Hepatocyte (in vitro differentiated cells): ENCODE results near the gene SCT. TPM values are rescaled to one million over a fixed set of nuclear protein-coding genes. Genes with fewer than 3 reads are reported as not detected.

Source experiments
- DNase-seq: peaks from one replicate; pipeline ENCODE4 v3.0.0-alpha.2; 2016; ENCODE audit warnings: low spot score
- H2AFZ ChIP-seq: fragments of 200-600 bp; sonication (generic); 2 replicates; pipeline ENCODE4 v1.6.0; 2016; ENCODE audit warnings: antibody characterized with exemption, mild to moderate bottlenecking
- H3K27ac ChIP-seq: fragments of 200-600 bp; sonication (generic); 2 replicates; pipeline ENCODE4 v1.5.1; 2016; ENCODE audit warnings: mild to moderate bottlenecking
- H3K27me3 ChIP-seq: fragments of 200-600 bp; sonication (generic); 2 replicates; pipeline ENCODE4 v1.6.1; 2016
- H3K36me3 ChIP-seq: fragments of 200-600 bp; sonication (generic); replicated peaks from 2 replicates; pipeline ENCODE4 v1.5.1; 2016; ENCODE audit warnings: low read depth; ENCODE audit not compliant: insufficient read depth
- H3K4me1 ChIP-seq: fragments of 200-600 bp; sonication (generic); 2 replicates; pipeline ENCODE4 v1.5.1; 2016; ENCODE audit warnings: mild to moderate bottlenecking, moderate library complexity; ENCODE audit not compliant: insufficient read depth
- H3K4me2 ChIP-seq: fragments of 200-600 bp; sonication (generic); 2 replicates; pipeline ENCODE4 v1.6.0; 2016
- H3K4me3 ChIP-seq: fragments of 200-600 bp; sonication (generic); 2 replicates; pipeline ENCODE4 v1.5.1; 2016; ENCODE audit warnings: mild to moderate bottlenecking
- H3K79me2 ChIP-seq: fragments of 200-600 bp; sonication (generic); 2 replicates; pipeline ENCODE4 v1.6.0; 2017; ENCODE audit warnings: mild to moderate bottlenecking
- H3K9me2 ChIP-seq: fragments of 200-600 bp; sonication (generic); replicated peaks from 2 replicates; pipeline ENCODE4 v1.6.0; 2017; ENCODE audit warnings: mild to moderate bottlenecking; ENCODE audit not compliant: insufficient read depth
- H3K9me3 ChIP-seq: fragments of 200-600 bp; sonication (generic); 2 replicates; pipeline ENCODE4 v1.5.1; 2016; ENCODE audit warnings: low read depth, mild to moderate bottlenecking
- H4K20me1 ChIP-seq: fragments of 200-600 bp; sonication (generic); 2 replicates; pipeline ENCODE4 v1.6.0; 2016; ENCODE audit warnings: mild to moderate bottlenecking; ENCODE audit not compliant: insufficient read depth, poor library complexity, severe bottlenecking
- EZH2 ChIP-seq: fragments of 200-600 bp; sonication (generic); IDR thresholded peaks from 2 replicates; pipeline ENCODE4 v1.6.1; 2016; ENCODE audit warnings: antibody characterized with exemption, mild to moderate bottlenecking, borderline replicate concordance
- EZH2phosphoT487 ChIP-seq: fragments of 200-600 bp; sonication (generic); IDR thresholded peaks from one replicate; pipeline ENCODE4 v1.6.1; 2018; ENCODE audit warnings: antibody characterized with exemption, mild to moderate bottlenecking, low read depth, moderate library complexity; ENCODE audit not compliant: unreplicated experiment, severe bottlenecking
- WGBS: methylation state at CpG from one replicate; pipeline ENCODE4 v1.1.6; 2016; ENCODE audit warnings: low lambda C conversion rate; ENCODE audit errors: missing lambda C conversion rate; 5-methylcytosine and 5-hydroxymethylcytosine counted together
- polyA plus RNA-seq: library from polyadenylated mRNA; unstranded; fragments of >200 nt; fragmentation: Nextera tagmentation; extraction: Ambion mirVana; gene quantifications from 2 replicates; pipeline ENCODE4 v1.2.1, GENCODE V29; 2016
- total RNA-seq: library from RNA; depleted of rRNA; stranded (reverse); fragments of >200 nt; gene quantifications from 2 replicates; pipeline ENCODE4 v1.2.3, GENCODE V29; 2014
- TF ChIP-seq, protein P1 (sequence below): fragments of 200-600 bp; sonication (generic); IDR thresholded peaks from 2 replicates; pipeline ENCODE4 v1.5.1; 2016; ENCODE audit warnings: antibody characterized with exemption, mild to moderate bottlenecking; ENCODE audit not compliant: poor library complexity

SCT gene
- total and polyA plus RNA-seq, 2 experiments from 2014 or later: 21.7 TPM; not detected in 1

DNA sequence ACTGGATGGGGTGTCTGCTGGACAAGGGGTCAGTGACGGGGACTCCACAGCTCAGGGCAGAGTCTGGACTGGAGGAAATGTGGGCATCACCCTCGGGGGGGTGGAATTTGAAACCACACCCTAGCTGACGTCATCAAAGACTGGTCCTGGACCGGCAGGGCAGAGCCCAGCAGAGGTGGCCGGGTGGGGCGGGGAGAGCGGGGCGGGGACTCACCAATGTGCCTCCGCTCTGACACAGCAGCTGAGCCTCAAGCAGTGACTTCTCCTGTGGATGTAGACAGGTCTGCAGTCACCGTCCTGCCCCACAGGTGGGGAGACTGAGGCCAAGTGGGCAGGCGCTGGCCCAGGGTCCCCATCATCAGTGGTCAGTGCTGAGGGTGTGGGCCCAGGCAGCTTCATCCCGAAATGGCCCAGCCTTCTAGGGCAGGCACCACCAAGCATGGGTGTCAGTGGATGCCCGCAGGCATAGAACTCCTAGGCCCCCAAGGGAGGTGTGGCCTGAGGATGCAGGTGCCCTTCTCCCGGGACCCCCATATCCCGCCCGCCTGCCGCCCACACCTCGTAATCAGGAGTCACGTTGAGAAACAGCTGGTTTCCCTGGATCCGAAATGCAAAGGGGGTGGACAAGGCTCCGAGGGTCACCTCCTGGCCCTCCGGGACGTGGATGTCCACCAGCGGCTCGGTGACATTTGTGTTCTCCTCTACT lies 2.8 kb downstream of the SCT start:
- Histone ChIP-seq H3K9me3 (no peaks in the 10 kb centered on the region), H3K27ac (peak overlapping the region; percentile 93), H3K79me2 (no peaks in the 10 kb centered on the region), H3K27me3 (no peaks in the 10 kb centered on the region), H3K36me3 (no peaks in the 10 kb centered on the region), H4K20me1 (no peaks in the 10 kb centered on the region), H3K4me1 (peaks cover 14% of the 10 kb centered on the region), H3K4me3 (no peak overlapping the region), H3K4me2 (peak overlapping the region; percentile 72), H2AFZ (no peak overlapping the region), H3K9me2 (no peaks in the 10 kb centered on the region)
- DNase-seq: peak; percentile 82
- WGBS: 82% methylated on average over 20 of the region's 25 CpGs
- TF ChIP-seq, protein P1, sequence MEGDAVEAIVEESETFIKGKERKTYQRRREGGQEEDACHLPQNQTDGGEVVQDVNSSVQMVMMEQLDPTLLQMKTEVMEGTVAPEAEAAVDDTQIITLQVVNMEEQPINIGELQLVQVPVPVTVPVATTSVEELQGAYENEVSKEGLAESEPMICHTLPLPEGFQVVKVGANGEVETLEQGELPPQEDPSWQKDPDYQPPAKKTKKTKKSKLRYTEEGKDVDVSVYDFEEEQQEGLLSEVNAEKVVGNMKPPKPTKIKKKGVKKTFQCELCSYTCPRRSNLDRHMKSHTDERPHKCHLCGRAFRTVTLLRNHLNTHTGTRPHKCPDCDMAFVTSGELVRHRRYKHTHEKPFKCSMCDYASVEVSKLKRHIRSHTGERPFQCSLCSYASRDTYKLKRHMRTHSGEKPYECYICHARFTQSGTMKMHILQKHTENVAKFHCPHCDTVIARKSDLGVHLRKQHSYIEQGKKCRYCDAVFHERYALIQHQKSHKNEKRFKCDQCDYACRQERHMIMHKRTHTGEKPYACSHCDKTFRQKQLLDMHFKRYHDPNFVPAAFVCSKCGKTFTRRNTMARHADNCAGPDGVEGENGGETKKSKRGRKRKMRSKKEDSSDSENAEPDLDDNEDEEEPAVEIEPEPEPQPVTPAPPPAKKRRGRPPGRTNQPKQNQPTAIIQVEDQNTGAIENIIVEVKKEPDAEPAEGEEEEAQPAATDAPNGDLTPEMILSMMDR: no peak
- no peak for TF ChIP-seq EZH2phosphoT487
- TF ChIP-seq EZH2: no peak

DNA sequence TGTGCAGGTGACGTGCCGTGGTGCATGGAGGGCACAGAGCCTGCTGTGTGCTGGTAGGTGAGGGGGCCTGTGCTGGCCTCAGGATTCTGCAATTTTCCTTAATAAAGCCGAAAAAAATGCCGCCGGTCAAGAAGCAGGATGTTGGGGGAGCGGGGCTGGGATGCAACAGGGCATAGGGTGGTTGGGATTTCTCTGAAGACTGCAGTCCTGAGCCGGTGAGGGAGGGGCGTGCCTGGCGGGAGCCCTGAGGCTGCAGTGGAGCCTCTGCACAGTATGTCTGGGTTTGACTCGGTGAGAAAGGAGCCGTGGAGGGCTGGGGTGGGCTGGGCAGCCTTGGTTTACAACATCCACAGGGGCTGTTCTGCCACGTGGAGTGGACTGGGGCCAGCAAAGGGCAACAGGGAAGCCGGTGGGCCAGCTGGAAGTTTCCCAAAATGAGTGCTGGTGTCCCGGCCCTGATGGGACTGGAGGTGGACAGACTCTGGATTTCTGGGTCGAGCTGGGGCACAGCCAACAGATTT lies 3.6 kb downstream of the SCT start:
- no peaks in the 10 kb centered on the region for H3K27me3 ChIP-seq
- H3K79me2 ChIP-seq: no peaks in the 10 kb centered on the region
- TF ChIP-seq, protein P1: no peak
- TF ChIP-seq EZH2phosphoT487: no peak
- TF ChIP-seq EZH2: no peak
- no peak overlapping the region for H3K4me3 ChIP-seq
- no peaks in the 10 kb centered on the region for H3K9me2 ChIP-seq
- peaks cover 14% of the 10 kb centered on the region for H3K4me1 ChIP-seq
- H2AFZ ChIP-seq: no peak overlapping the region
- WGBS: 77% methylated on average over 15 of the region's 15 CpGs
- peak overlapping the region; percentile 72 for H3K4me2 ChIP-seq
- no peaks in the 10 kb centered on the region for H3K36me3 ChIP-seq
- H3K9me3 ChIP-seq: no peaks in the 10 kb centered on the region
- H4K20me1 ChIP-seq: no peaks in the 10 kb centered on the region
- H3K27ac ChIP-seq: peak overlapping the region; percentile 27
- DNase-seq: peak; percentile 8

DNA sequence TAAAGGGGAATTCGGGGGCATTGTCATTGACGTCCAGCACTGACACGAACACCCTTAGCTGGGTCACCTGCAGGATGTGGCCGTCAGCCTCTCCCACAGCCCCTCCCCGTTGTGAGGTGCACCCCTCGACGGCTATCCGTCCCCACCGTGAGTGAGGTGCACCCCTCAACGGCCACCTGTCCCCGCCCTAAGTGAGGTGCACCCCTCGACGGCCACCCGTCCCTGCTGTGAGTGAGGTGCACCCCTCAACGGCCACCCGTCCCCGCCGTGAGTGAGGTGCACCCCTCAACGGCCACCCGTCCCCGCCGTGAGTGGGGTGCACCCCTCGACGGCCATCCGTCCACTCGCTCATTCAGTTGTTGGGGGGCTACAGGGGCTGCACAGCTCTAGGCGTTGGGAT lies 5.1 kb downstream of the SCT start:
- H4K20me1 ChIP-seq: no peaks in the 10 kb centered on the region
- H3K36me3 ChIP-seq: no peaks in the 10 kb centered on the region
- peaks cover 14% of the 10 kb centered on the region for H3K4me1 ChIP-seq
- no peak for TF ChIP-seq EZH2
- no peak for TF ChIP-seq EZH2phosphoT487
- TF ChIP-seq, protein P1: no peak
- no peaks in the 10 kb centered on the region for H3K27me3 ChIP-seq
- H3K9me2 ChIP-seq: no peaks in the 10 kb centered on the region
- no peak overlapping the region for H3K4me3 ChIP-seq
- H3K9me3 ChIP-seq: no peaks in the 10 kb centered on the region
- H2AFZ ChIP-seq: no peak overlapping the region
- no peak overlapping the region for H3K27ac ChIP-seq
- DNase-seq: no peak
- H3K4me2 ChIP-seq: no peak overlapping the region
- H3K79me2 ChIP-seq: no peaks in the 10 kb centered on the region
- WGBS: 96% methylated on average over 19 of the region's 27 CpGs
